Vagina (tissue), 2 donors: Measurements from ENCODE around the gene PRCP.

ENCODE experiments used
- CTCF ChIP-seq, 3 experiments: fragments of 450-650 bp in 2 of 3; fragments of 200-600 bp in 1 of 3; sonication (generic) in 1 of 3; IDR thresholded peaks; one replicate each; pipeline ENCODE4 v1.5.1; 2017 to 2019; ENCODE audit warnings: antibody characterized with exemption in 3 of 3, mild to moderate bottlenecking in 2 of 3, moderate library complexity in 2 of 3
- POLR2A ChIP-seq, 2 donors: fragments of 450-650 bp; IDR thresholded peaks; one replicate each; pipeline ENCODE4 v1.6.1; 2017; ENCODE audit warnings: antibody characterized with exemption in 2 of 2, mild to moderate bottlenecking in 2 of 2, moderate library complexity in 2 of 2
- POLR2AphosphoS5 ChIP-seq, 2 donors: sonication (generic); formaldehyde crosslinking; IDR thresholded peaks; one replicate each; pipeline ENCODE4 v1.9.0; 2017; ENCODE audit warnings: antibody characterized with exemption in 2 of 2, mild to moderate bottlenecking in 2 of 2, low read depth in 1 of 2; ENCODE audit not compliant: insufficient read depth in 1 of 2

- TF ChIP-seq POLR2A (IDR thresholded peaks at IDR 0.05) (no peak), POLR2AphosphoS5 (IDR thresholded peaks at IDR 0.05; ENCODE audit: insufficient read depth in 1 of 2, low read depth in 1 of 2) (peak in 1 of 2 donors; percentile 74), CTCF (IDR thresholded peaks at IDR 0.05) (no peak)
Measured at GRCh38 chr11:82883853-82884252, 16.4 kb downstream of the PRCP start.
